Fibroblast of pulmonary artery (primary cell): ENCODE data around the gene DLG4.
A peak's percentile ranks its signal among the peaks of the same experiment; 100 is the strongest.

Source experiments
- DNase-seq: peaks from one replicate; pipeline ENCODE4 v3.0.0-alpha.2; 2010; ENCODE audit warnings: low read depth
- H3K4me3 ChIP-seq: replicated peaks from 2 replicates; pipeline ENCODE4 v1.5.1; 2011; ENCODE audit warnings: low read depth, mild to moderate bottlenecking, control low read depth, low read length, moderate library complexity
- CTCF ChIP-seq: IDR thresholded peaks from 2 replicates; pipeline ENCODE4 v1.5.1; 2011; ENCODE audit warnings: mild to moderate bottlenecking, control low read depth, low read length, inconsistent platforms; ENCODE audit errors: missing control alignments

The DLG4 gene

GRCh38 chr17:7253082-7253481 is 33.4 kb upstream of the DLG4 start:
- no peak for DNase-seq
- TF ChIP-seq CTCF: no peak

GRCh38 chr17:7252176-7253043 is 32.8 kb upstream of the DLG4 start, which contains the start of gene ELP5:
Gene ELP5 (plus strand): TSS chr17:7252215. CDS start chr17:7252551, 336 bp downstream.
- DNase-seq: peak; percentile 96
- H3K4me3 ChIP-seq: peak within 1 kb of the TSS; percentile 73
- no peak for TF ChIP-seq CTCF

More at GRCh38 chr17:7253082-7253481, 33.4 kb upstream of the DLG4 start:
- H3K4me3 ChIP-seq: peak overlapping the region; percentile 73

GRCh38 chr17:7251661-7252175 is 32.1 kb upstream of the DLG4 start, which contains the start of gene CTDNEP1:
Gene CTDNEP1 (minus strand): TSS chr17:7251734. CDS start chr17:7251296, 438 bp downstream.
- TF ChIP-seq CTCF: no peak
- peak; percentile 100 for DNase-seq
- H3K4me3 ChIP-seq: peak within 1 kb of the TSS; percentile 73

- peak; percentile 25 for DNase-seq
- no peak for TF ChIP-seq CTCF
- H3K4me3 ChIP-seq: peak overlapping the region; percentile 73
Observed at GRCh38 chr17:7250695-7251627, 31.3 kb upstream of the DLG4 start.

GRCh38 chr17:7249830-7250229 is 30.2 kb upstream of the DLG4 start:
- peak overlapping the region; percentile 73 for H3K4me3 ChIP-seq
- DNase-seq: no peak
- no peak for TF ChIP-seq CTCF

- no peak overlapping the region for H3K4me3 ChIP-seq
- DNase-seq: no peak
- TF ChIP-seq CTCF: no peak
Observed at GRCh38 chr17:7249214-7249613, 29.6 kb upstream of the DLG4 start.
